Measurements from ENCODE around the gene RNF224.

RNF224 gene

DNA sequence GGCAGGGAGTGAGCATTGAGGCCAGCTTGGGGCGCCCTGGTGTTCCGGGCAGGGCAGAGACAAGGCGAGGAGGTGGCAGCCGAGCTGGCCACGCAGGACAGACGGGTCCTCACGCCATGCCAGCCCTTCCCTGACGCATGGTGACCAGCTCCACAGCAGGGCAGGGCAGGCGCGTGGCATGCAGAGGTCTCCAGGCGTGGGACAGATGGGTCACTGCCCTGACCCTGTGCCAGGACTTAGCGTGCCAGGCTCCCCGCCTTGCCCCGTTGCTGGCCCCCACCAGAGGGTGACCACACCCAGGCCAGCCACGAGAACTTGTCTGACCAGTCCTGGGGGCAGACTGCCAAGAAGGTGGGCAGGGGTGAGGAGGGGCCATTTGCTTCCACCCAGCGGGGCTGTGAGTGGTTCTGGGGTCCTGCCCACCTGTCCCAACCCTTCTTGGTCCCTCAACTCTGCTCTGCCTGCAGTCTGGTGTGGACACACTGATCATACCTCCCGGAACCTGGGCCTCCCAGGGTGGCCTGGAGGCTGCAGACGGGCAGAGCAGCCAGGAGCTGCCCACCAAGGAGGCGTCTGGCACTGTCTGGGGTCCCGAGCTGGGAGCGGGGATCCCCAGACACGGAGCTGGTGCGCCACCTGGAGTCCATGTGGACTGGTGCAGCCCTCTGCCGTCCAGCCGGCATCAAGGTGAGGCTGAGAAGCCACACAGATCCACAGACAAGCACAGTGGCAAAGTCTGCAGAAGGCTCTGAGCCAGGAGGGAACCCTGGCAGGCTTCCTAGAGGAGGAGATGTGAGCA is at the start of gene RNF224:
RNF224 (plus strand) TSS at position 449 of the 799 bp plus-strand sequence. CDS start 834 bp downstream, outside the sequence.
- FAIRE-seq: peak; percentile 52
- peak; percentile 68 for DNase-seq (ENCODE audit: low spot score)

DNA sequence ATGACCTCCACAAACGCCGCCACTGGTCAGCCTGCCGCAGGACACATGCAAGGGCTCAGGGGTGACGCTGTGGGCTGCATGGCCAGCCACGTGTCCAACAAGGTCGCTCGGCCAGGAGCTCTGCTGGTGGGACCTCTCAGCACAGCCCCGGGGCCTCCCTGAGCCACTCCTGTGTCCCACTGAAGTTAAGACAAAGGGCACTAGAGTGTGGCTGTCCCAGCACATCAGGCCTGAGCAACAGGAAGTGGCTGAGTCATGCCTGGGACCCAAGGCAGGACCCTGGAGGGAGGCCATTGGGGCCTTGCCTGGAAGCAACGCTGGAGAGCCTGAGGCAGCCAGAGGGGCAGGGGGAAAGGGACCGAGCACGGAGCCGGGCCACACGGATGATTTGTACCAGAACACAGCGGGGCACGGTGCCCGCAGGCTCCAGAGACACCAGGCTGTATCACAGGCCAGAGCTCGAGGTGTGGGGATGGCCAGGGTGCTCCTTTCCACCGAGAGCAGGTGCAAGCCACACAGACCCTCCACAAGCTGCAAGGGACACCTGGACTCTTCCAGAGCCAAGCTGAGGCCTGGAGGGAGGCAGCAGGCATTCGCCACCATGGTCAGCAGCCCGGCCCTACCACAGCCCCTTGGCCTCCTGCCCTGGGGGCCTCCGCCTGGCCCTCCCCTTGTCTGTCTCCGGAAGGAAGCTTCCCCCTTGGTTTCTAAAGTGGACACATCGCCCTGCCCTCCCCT is 48.9 kb upstream of the RNF224 start:
- FAIRE-seq (no peak), DNase-seq (ENCODE audit: low spot score) (no peak)

DNA sequence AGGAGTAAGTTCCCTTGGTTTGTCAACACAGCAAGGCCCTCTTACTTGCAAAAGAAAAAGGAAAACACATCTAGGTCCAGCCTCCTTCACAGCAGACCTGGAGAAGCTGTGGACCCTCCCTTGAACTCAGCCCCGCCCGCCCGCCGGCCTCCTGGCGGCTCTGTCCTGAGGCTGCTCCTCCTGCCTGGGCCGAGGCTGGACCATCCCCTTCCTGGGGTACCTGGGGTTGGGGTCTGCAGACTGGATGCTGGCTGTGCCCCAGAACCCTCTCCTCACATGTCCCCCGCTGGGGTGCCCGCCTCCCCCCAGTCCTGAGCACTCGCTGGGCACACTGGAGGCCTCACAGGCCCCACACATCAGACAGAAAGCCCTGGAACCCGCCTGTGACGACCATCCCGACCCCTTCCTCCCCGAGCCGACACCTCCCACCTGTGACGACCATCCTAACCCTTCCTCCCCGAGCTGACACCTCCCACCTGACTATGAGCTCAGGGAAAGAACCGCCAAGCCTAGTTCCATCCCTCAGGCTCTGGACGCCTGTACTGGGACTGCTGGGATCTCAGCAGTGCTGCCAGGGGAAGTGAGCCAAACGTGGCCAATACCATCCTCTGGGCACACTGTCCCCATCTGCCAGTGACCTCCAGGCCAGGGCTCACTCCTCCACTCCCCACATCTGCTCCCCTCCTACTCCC is 48.2 kb upstream of the RNF224 start:
- FAIRE-seq (no peak), DNase-seq (ENCODE audit: low spot score) (no peak)

DNA sequence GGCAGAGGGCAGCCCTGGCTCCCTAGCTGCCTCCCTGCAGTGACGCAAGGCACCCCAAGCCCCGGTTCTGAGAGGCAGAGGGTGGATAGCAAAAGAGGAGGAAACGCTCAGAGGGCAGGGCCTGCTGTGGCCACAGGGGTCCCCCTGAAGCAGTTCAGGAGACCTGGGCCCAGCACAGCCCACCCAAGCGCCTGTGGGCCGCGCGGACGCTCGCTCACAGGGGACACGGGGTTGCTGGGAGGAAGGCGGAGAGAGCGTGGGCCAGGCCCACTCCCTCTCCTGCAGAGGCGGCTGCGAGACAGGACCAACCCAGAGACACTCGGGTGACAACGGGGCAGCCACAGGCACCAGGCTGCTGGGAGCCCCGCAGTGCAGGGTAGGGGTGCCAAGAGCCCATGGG is 47.5 kb upstream of the RNF224 start:
- FAIRE-seq (no peak), DNase-seq (ENCODE audit: low spot score) (no peak)

DNA sequence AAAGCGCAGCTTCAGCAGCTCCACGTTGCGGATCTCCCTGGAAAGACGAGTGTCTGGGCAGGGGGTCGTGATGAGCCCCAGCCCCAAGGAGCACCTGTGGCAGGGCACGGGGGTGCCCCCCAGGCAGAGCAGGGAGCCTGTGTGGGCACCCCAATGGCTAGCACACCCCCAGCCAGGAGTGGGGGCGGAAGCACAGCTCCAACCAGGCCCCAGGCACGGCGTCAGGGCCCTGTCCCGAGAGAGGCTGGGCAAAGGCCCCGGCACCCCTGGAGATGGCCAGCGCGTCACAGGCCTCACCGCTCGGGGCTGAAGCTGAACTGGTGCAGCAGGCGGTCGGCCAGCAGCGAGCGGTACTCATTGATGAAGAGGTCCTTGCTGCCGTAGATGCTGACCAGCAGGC is 46.8 kb upstream of the RNF224 start:
- no peak for DNase-seq (ENCODE audit: low spot score)
- FAIRE-seq: no peak

DNA sequence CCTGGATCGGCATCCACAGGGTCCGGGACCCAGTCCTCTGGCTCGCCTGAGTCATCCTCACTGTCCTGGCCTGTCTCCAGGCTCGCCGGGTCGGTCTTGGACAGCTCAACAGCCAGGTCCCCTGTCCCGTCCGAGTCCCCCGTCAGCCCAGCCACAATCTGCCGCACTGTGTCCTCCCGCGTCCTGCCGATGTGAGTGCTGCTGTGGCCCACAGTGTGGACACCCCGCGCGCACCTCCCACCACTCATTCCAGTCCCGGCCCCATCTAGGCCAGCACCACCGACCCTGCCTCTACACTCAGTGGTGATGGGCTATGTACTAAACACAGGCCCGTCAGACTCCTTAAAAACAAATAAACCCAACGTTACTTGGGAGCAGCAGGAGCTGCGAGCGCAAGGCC is 45.6 kb upstream of the RNF224 start:
- no peak for DNase-seq (ENCODE audit: low spot score)
- FAIRE-seq: no peak

DNA sequence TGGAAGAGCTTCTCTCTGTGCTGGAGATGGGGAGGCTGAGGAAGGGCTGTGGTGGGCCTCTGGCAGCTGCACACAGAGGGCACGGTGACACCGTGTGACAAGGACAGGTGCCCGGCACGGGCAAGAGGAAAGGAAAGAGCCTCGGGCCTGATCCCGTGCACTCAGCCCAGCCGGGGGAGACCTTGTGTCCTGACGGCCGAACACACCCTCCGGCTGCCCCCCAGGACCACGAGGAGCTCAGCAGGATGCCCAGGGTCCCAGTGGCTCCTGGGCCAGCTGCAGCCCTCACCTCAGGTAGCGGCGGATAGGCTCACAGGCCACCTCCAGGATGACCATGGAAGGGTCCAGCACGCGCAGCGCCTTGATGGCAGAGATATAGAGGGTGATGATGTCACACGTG is 44.5 kb upstream of the RNF224 start:
- no peak for FAIRE-seq
- no peak for DNase-seq (ENCODE audit: low spot score)

DNA sequence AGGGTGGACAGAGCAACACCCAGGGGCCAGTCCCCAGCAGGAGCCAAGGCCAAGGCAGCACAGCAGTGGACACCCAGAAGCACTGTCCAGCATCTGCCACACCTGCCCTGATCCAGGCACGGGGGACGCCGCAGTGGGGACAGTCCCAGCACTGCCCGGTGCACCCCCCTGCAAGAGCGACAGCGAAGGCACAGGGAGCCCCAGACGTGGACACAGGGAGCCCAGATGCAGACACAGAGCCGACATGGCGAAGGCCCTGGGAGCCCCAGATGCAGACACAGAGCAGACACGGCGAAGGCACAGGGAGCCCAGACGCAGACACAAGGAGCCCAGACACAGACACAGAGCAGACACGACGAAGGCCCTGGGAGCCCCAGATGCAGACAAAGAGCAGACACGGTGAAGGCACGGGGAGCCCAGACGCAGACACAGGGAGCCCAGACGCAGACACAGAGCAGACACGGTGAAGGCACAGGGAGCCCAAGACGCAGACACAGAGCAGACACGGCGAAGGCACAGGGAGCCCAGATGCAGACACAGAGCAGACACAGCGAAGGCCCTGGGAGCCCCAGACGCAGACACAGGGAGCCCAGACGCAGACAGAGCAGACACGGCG is 43.2 kb upstream of the RNF224 start:
- FAIRE-seq (no peak), DNase-seq (ENCODE audit: low spot score) (no peak)

DNA sequence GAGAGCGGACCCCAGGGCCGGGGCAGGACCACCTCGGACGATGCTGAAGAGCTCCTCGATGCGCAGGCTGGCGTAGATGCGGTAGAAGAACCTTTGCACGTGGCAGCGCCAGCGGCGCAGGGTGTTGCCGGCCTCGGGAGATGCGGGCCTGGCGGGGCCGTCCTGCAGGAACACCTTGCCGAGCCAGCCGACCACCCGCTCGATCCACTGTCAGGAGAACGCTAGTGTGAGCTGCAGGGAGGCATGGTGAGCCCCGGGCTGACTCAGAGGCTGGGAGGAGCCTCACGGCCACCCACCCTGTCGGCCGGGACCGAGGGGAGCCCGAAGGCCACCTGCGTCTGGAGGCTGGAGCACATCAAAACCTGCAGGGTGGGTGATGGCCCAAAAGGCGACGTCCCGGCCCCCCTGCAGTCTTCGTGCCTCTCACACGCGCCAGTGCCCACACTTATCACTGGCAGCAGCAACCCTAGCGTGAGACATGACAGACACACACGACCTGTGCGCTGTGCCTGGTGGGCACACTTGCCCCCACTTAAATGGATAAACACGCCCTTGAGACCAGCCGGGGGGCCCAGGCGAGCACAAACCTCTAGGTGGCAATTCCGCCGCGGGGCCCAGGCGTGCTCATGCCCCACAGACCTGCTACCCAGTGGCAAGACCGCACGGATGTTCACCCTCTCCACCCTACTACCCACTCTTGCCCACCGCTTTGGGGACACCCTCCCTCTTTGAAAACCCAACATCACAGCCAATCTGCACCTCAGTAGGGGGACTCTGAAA is 42.2 kb upstream of the RNF224 start:
- no peak for FAIRE-seq

DNA sequence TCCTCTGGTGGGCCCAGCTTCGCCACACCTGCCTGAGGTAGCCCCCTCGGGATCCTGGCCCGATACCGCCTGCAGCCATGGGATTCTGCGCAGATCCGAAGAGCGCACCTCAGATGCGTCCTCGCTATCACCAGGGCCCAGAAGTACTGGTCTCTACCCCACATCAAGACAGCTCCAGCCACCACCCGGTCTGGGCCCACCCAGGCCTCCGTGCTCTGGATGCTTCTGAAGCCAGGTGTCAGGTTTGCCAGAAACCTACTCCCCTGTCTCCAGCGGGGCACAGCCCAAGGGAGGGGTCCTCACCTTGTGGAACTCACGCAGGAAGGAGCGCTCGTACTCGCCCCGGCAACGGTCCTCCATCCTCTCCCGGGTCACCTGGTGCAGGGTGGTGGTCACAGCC is 41.4 kb upstream of the RNF224 start:
- FAIRE-seq (no peak), DNase-seq (ENCODE audit: low spot score) (no peak)

More for the DNA sequence above, 42.2 kb upstream of the RNF224 start:
- DNase-seq (ENCODE audit: low spot score): no peak

DNA sequence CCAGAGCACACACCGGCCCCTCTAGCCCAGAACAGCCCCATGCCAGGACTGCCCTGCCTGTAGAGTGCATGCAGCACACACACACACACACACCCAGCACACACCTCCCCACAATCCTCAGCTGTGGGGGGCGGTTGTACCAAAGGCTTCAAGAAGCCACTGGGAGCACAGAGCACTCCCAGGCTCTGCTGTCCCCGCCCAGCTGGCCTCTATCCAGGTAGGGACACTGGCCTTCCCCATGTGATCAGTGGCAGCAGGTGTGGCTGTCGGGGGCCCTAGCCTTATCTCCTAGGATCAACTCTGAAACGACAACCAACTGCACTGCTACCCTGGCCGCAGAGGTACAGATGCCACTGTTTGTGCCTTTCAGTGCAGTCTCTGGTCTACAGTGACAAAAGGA is 40.9 kb upstream of the RNF224 start:
- no peak for FAIRE-seq
- DNase-seq (ENCODE audit: low spot score): no peak

DNA sequence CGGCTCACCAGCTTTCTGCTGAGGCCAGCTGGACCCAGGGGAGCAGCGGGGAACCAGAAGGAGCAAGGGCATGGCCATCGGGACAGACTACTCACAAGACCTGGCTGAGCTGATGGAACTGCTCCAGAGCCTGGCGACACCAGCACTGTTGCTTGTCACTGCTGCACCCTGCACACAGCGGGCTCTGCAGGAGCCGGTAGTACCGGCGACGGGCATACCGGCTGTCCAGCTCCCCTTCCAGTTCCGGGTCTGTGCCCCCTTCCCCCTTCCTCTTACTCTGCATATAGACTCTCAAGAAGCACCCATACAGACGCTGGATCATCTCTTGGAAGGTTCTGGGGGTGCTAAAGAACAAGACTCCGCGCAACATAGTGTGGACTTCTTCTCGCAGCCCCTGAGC is 39.9 kb upstream of the RNF224 start:
- no peak for DNase-seq (ENCODE audit: low spot score)
- no peak for FAIRE-seq

DNA sequence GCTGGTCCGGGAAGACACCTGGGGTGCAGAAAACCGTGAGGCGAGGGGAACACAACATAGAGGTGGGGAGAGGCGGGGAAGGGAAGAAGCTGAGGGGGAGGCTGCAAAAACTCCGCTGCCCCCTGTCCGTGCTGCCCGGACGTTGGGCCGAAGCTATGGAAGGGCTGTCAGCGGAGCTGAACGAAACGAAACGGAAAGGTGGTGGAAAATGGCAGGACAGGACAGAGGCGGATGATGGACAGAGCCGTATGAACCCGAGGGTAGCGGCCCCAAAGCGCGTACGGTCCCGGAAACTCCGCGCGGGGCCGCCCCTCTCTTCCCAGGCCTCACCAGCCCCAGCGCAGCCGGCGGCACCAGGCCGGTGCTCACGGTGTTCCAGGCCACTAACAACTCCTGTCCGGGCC is 39.2 kb upstream of the RNF224 start:
- no peak for FAIRE-seq
- no peak for DNase-seq (ENCODE audit: low spot score)

DNA sequence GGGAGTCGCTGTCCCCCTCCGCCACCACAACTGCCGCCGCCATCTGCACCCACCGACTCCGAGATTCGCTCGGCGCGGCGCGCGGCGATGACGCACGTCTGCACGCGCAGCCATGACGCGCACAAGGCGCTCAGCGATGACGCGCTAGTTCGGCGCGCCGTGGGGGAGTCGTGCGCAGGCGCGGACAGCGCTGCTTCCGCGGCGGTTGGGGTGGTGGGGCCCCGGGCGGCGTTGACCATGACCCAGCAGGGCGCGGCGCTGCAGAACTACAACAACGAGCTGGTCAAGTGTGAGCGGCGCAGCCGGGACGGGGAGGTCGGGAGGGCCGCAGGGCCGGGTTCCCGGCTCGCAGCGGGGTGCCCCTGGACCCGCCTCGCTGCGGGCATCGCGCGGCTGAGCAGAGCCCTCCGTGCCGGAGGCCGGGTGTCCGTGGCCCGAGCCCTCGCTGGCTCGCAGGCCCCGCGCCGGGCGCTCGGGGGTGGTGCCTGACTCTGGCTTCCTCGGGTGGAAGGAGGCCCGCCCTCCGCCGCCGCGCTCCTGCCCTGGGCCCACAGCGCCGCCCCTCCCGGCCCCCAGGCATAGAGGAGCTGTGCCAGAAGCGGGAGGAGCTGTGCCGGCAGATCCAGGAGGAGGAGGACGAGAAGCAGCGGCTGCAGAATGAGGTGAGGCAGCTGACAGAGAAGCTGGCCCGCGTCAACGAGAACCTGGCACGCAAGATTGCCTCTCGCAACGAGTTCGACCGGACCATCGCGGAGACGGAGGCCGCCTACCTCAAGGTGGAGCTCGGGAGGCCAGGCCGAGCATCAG is 38.6 kb upstream of the RNF224 start, which contains the start of the genes ANAPC2 and SSNA1:
ANAPC2 (minus strand) TSS at position 71 of the 807 bp plus-strand sequence; CDS start at position 43, 28 bp downstream.
SSNA1 (plus strand) TSS at position 187 of the 807 bp plus-strand sequence; CDS start at position 238, 51 bp downstream.
- DNase-seq (ENCODE audit: low spot score): peak; percentile 94
- peak; percentile 99 for FAIRE-seq

DNA sequence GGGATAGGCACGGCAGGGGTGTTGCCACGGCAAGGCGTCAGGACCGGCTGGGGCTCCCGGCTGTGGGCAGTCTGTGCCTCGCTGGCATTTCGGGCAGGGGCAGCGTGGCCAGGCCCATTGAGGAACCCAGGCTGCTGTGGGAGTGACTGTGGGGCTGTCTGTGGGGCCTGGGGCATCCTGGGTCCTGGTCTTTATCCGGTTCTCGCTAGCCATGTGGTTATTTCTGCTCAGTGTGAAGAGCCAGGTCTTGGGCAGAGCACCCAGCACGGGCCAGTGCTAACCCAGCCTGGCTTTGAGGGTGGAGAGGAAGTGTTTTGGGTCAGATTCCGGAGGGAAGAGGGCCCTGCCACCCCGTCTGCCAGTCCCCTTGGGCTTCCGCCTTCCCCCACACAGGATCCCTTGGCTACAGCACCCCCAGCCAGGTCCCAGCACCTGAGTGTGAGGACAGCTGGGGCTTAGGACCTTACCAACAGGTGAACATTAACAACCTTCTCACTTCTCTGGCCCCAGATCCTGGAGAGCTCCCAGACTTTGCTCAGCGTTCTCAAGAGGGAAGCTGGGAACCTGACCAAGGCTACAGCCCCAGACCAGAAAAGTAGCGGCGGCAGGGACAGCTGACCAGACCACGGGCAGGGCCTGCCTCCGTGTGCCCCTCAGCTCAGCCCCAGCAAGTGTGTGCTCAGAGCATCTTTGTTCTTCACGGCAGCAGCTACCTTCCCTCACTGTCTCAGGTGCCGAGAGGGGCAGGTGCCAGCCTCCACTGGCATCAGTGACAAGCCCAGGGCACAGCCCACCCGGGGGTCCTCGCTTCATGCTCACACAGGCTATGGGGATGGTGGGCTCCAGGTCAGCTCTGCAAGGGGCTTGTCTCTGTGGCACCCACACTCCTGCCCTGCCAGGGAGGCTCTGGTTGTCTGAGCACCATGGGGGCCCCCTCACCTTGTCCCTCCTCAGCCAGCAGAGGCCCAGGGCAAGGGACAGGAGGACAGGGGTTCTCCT is 37.7 kb upstream of the RNF224 start:
- no peak for DNase-seq (ENCODE audit: low spot score)
- FAIRE-seq: no peak

DNA sequence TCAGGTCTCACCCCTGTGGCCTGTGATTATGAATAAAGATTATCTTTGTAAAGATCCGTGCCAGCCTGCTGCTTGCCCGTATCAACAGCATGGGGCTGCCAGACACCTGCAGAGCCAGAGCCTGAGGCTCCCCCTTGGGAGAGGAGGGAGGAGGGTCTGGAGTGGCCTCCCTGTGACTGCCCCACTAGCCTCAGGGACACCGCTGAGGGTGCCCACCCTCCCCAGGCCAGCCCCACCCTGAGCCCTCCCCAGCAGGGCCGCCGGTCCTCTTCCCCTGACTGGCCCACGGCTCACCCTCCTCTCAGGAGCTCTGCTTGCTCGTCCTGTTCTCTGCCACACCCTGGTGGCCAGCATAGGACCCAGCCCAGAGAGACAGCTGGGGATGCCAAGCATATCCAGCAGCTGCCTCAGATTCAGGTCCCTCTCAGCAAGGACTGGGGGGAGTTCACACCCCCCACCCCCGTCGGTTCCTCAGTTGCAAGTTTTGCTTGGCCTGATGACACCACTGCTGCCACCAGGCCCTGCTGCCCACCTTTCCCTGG is 36.9 kb upstream of the RNF224 start:
- DNase-seq (ENCODE audit: low spot score) (no peak), FAIRE-seq (no peak)

DNA sequence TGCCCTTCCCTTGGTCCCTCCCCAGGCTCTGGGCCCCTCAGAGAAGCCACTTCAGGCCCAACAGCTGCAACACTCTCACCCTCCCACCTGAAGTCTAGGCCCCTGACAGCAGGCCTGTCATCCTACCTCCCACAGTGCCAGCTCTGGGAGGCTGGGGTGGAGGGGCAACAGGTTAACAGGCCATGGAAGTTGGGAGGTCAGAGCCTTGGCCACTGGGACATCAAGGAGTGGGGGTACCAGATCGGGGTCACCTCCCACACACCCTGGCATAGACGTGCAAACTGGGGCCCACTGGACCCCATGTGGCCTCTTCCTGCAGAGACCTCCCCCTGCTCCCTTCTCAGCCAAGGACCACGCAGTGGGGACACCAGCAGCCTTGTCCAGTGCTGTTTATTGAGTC is 36.1 kb upstream of the RNF224 start:
- no peak for DNase-seq (ENCODE audit: low spot score)
- no peak for FAIRE-seq

DNA sequence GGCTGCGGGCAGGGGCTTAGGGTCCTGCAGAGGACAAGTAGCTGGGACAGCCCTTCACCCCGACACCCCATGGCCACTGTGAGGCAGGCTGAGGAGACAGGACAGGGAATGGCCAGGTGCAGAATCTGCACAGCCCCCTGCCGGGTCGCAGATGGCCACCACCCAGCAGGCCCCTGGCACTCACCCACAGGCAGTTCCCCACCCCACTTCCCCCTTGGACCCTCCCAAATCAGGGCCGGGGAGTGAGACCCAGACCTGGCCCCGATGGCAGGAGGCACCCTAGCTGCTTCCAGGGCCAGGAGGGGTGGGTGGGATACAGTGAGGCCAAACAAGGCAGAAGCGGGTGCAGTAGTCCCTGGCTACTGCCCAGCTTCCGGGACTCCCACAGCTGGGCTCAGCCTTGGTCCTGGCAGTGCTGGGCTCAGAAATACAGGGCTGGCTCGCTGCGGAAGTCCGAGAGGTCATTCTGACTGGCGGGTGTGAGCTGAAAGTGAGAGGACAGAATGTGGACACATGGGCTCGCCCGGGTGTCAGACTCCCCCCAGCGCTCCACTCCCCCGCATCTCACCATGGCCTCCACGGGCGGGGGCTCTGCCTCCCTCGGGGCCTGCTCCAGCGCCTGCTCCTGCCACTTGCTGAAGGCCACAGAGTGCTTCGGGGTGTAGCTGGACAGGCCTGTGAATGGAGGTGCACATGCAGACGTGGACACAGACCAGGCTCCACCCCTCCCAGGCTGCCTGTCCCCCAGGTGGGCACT is 35.4 kb upstream of the RNF224 start:
- DNase-seq (ENCODE audit: low spot score) (no peak), FAIRE-seq (no peak)

All from urothelium cell line (cell line).